Activated B cell treated with CpG ODN at 0.5 μM for 24 hours (primary cell): ENCODE measurements around the gene CAPSL. TPM values are rescaled to one million over a fixed set of nuclear protein-coding genes. Genes with fewer than 3 reads are reported as not detected.

Source experiments
- ATAC-seq: fragments of 200-7000 bp; cut with Tn5 transposase; one replicate; pipeline ENCODE4 v1.10.0; 2021; ENCODE audit warnings: low read depth, mild to moderate bottlenecking, moderate library complexity
- CTCF ChIA-PET: fragments of 350-600 bp; sonication (Branson Sonifier 250); formaldehyde crosslinking; loops from one replicate; lab custom pipeline; 2021; ENCODE audit warnings: antibody characterized with exemption; lab: Charles Lee
- POLR2A ChIA-PET: fragments of 350-600 bp; sonication (Branson Sonifier 250); formaldehyde crosslinking; loops from one replicate; lab custom pipeline; 2021; ENCODE audit warnings: antibody characterized with exemption; lab: Charles Lee
- DNase-seq: peaks from one replicate; pipeline ENCODE4 v3.0.0; 2022
- H3K27ac Mint-ChIP-seq: one replicate; pipeline ENCODE4 v1.8.0; 2020; ENCODE audit warnings: mixed read lengths
- H3K27me3 Mint-ChIP-seq: one replicate; pipeline ENCODE4 v1.8.0; 2021; ENCODE audit warnings: mixed read lengths
- H3K36me3 Mint-ChIP-seq: one replicate; pipeline ENCODE4 v1.8.0; 2021; ENCODE audit warnings: low read depth, mixed read lengths
- H3K4me1 Mint-ChIP-seq: one replicate; pipeline ENCODE4 v1.8.0; 2021; ENCODE audit warnings: mixed read lengths
- H3K4me3 Mint-ChIP-seq: one replicate; pipeline ENCODE4 v1.8.0; 2020; ENCODE audit warnings: mild to moderate bottlenecking, mixed read lengths
- H3K9me3 Mint-ChIP-seq: one replicate; pipeline ENCODE4 v1.8.0; 2020; ENCODE audit warnings: mixed read lengths
- intact Hi-C: fragments of 100-400 bp; cut with micrococcal nuclease; formaldehyde crosslinking; loops from one replicate; pipeline ENCODE4 v1.15.1; 2024
- total RNA-seq: library from RNA; stranded (reverse); gene quantifications from 2 replicates; pipeline ENCODE4 v1.2.3, GENCODE V29; 2022
- TF ChIP-seq, protein P1 (sequence below): fragments of 200-600 bp; IDR thresholded peaks from one replicate; pipeline ENCODE4 v1.8.0; 2022; ENCODE audit warnings: antibody characterized with exemption, mild to moderate bottlenecking

Gene CAPSL
- total RNA-seq, 1 donor from 2014 or later = not detected

DNA sequence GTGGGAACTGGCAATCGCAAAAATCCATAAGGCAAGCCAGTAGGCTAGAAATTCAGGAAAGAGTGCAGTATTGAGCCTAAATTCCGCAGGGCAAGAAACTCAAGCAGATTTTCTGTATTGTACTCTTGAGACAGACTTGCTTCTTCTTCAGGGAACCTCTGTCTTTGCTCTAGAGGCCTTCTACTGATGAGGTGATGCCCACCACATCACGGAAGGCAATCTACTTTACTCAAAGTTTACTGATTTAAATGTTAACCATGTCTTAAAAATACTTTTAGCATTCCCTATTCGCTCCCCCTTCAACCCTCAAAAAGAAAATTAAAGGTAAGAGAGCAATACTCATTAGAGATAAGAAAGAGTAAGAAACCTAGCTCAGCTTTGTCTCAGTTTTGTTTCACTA is 70.4 kb downstream of the CAPSL start:
- CTCF ChIA-PET = no interaction called here
- ATAC-seq (no peak), DNase-seq (no peak)
- no peak overlapping the region for H3K4me3 Mint-ChIP-seq
- POLR2A ChIA-PET = no interaction called here
- H3K4me1 Mint-ChIP-seq = peaks cover 11% of the 10 kb centered on the region
- TF ChIP-seq, protein P1, sequence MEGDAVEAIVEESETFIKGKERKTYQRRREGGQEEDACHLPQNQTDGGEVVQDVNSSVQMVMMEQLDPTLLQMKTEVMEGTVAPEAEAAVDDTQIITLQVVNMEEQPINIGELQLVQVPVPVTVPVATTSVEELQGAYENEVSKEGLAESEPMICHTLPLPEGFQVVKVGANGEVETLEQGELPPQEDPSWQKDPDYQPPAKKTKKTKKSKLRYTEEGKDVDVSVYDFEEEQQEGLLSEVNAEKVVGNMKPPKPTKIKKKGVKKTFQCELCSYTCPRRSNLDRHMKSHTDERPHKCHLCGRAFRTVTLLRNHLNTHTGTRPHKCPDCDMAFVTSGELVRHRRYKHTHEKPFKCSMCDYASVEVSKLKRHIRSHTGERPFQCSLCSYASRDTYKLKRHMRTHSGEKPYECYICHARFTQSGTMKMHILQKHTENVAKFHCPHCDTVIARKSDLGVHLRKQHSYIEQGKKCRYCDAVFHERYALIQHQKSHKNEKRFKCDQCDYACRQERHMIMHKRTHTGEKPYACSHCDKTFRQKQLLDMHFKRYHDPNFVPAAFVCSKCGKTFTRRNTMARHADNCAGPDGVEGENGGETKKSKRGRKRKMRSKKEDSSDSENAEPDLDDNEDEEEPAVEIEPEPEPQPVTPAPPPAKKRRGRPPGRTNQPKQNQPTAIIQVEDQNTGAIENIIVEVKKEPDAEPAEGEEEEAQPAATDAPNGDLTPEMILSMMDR = no peak
- no peak overlapping the region for H3K27ac Mint-ChIP-seq
- no peaks in the 10 kb centered on the region for H3K27me3 Mint-ChIP-seq
- intact Hi-C loops = no loop called here
- no peaks in the 10 kb centered on the region for H3K9me3 Mint-ChIP-seq
- H3K36me3 Mint-ChIP-seq = no peaks in the 10 kb centered on the region

DNA sequence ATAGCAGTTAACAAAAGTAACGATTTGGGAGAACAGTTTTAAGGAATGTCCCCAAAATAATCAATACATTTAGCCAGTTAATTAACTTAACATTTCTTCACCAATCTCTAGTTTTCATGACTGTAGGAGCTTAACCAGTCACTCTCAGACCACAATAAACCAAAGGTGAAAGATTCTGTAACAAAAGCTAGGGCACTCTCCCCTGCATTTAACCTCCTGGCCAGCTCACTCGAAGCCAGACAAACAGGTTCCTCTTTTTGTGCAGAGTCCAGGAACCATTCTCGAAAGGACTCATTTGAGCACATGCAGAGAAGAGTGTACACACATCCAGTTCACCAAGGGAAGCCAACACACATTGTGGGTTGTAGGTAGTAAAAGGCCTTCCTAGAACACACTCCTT is 75.3 kb downstream of the CAPSL start:
- intact Hi-C loops = no loop called here
- Mint-ChIP-seq H3K4me1 (peaks cover 2% of the 10 kb centered on the region), H3K36me3 (no peaks in the 10 kb centered on the region), H3K9me3 (no peaks in the 10 kb centered on the region), H3K27ac (no peak overlapping the region), H3K27me3 (peaks cover 3% of the 10 kb centered on the region), H3K4me3 (no peak overlapping the region)
- peak; percentile 28 for ATAC-seq
- TF ChIP-seq, protein P1 = no peak
- DNase-seq = no peak
- ChIA-PET CTCF (no interaction called here), POLR2A (no interaction called here)

GRCh38 chr5:35862126-35862525 is 76.3 kb downstream of the CAPSL start:
- intact Hi-C loops = no loop called here
- H3K27ac Mint-ChIP-seq = no peak overlapping the region
- CTCF ChIA-PET = no interaction called here
- H3K36me3 Mint-ChIP-seq = no peaks in the 10 kb centered on the region
- H3K27me3 Mint-ChIP-seq = peaks cover 3% of the 10 kb centered on the region
- POLR2A ChIA-PET = no interaction called here
- no peak overlapping the region for H3K4me3 Mint-ChIP-seq
- TF ChIP-seq, protein P1 = no peak
- no peaks in the 10 kb centered on the region for H3K9me3 Mint-ChIP-seq
- DNase-seq (no peak), ATAC-seq (no peak)
- peaks cover 2% of the 10 kb centered on the region for H3K4me1 Mint-ChIP-seq

DNA sequence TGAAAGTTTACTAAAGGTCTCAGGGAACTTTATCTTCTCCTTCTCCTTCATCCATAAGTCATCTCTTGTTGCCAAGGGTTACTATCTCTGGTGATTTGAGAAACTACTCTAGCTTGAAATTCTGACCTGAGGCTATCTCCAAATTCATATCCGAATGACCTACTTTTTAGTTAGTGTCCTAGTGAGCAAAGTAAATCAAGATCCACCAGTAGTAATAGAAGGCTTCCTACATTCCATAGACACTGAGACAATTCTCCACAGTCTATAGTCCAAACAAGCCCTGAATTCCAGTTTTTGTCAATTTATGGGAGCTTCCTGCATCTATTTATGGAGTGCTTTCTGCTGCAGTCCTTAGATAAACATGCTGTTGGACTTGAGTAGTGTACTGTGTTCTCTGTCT is 76.7 kb downstream of the CAPSL start:
- ChIA-PET CTCF (no interaction called here), POLR2A (no interaction called here)
- Mint-ChIP-seq H3K36me3 (no peaks in the 10 kb centered on the region), H3K27ac (no peak overlapping the region), H3K4me1 (peaks cover 6% of the 10 kb centered on the region), H3K9me3 (no peaks in the 10 kb centered on the region), H3K27me3 (peaks cover 3% of the 10 kb centered on the region), H3K4me3 (no peak overlapping the region)
- no peak for DNase-seq
- intact Hi-C loops = no loop called here
- no peak for ATAC-seq
- TF ChIP-seq, protein P1 = no peak

- H3K4me1 Mint-ChIP-seq = peaks cover 8% of the 10 kb centered on the region
These were observed 77.7 kb downstream of the CAPSL start for GRCh38 chr5:35860686-35861085.

More at GRCh38 chr5:35860686-35861085, 77.7 kb downstream of the CAPSL start:
- ChIA-PET CTCF (no interaction called here), POLR2A (no interaction called here)
- intact Hi-C loops = no loop called here
- TF ChIP-seq, protein P1 = no peak
- ATAC-seq (no peak), DNase-seq (no peak)
- H3K9me3 Mint-ChIP-seq = no peaks in the 10 kb centered on the region
- H3K36me3 Mint-ChIP-seq = no peaks in the 10 kb centered on the region
- no peak overlapping the region for H3K27ac Mint-ChIP-seq
- no peak overlapping the region for H3K4me3 Mint-ChIP-seq
- H3K27me3 Mint-ChIP-seq = peaks cover 3% of the 10 kb centered on the region
